Measurements from ENCODE around the gene OTOP1.
A peak's percentile ranks its signal among the peaks of the same experiment; 100 is the strongest.
"Not testable (repeated sequence)": the region's sequence is repeated elsewhere in the genome, so short reads cannot be mapped to it uniquely, and the experiment has no call there.

The OTOP1 gene

DNA sequence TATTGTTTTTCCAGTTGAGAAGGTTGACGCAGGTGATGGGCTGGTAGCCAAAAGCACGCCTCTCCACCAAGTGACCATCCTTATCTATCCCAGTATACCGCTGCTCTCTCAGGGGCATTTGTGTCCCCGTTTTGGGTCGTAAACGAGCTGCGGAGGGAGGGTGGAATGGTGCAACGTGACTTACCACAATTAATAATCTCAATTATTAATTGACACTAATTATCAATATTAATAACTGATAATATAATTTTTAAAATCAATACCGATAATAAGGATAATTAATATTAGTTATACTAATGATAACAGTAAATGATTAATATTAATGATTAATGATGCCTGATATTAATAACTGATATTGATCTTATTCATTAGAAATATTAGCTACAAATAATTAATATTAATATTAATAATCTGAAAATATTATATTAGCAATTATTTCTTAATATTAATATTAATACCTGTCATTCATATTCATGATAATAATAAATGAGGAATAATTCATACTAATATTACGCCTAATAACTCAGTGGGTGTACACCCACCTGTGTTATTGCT, 56.1 kb downstream of the OTOP1 start (continued):
- TF ChIP-seq ZSCAN5A (tag by site-specific recombination; IDR thresholded peaks at IDR 0.05) (no peak), ZBTB7A (tag by site-specific recombination; IDR thresholded peaks at IDR 0.05; ENCODE audit: low read depth) (no peak)

DNA sequence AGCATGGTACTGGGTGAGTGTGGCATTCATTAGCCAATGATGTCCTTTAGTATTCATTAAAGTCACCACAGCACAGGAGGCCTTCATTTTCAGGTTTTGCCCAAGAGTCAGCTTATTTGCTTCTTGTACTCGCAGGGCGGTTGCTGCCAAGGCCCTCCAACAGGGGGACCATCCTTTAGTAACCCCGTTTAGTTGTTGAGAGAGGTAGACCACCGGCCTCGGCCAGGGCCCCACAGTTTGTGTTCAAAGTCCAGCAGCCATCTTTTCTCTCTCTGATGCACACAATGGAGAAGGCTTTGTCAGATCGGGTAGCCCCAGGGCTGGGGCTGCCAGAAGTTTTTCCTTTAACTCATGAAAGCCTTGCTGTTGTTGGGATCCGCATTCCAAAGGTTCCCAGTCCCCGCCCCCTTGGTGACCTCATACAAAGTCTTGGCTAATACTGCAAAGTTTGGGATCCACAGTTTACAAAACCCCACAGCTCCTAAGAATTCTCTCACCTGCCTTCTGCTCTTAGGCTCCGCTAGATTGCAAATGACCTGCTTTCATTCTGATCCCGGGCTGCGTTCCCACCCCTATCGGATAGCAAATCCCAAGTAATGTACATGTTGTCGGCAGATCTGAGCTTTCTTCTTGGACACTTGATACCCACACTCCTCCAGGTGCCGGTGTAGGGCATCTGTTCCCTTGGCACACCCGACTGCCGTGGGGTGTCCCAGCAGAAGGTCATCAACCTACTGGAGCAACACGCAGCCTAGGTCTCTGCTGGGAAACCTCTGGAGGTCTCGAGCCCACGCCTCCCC, 58.5 kb downstream of the OTOP1 start:
- H3K4me1 ChIP-seq (ENCODE audit: control insufficient read depth, insufficient read depth, low read length); H3K9me3 ChIP-seq (ENCODE audit: control insufficient read depth, insufficient read depth, low read depth, low read length); POLR2A ChIA-PET; H3K27ac ChIP-seq (ENCODE audit: extremely low read depth, low read depth, low read length); H3K4me3 ChIP-seq (ENCODE audit: low read depth, low read length); H3K36me3 ChIP-seq (ENCODE audit: control insufficient read depth in 2 of 2, insufficient read depth in 1 of 2, low read length in 2 of 2): not testable (repeated sequence)
- CTCF ChIA-PET, result interaction anchor here (0.7 kb wide), 1 partner anchor 14 kb away, joined by 3 read pairs; no protein-coding TSS in a partner anchor

DNA sequence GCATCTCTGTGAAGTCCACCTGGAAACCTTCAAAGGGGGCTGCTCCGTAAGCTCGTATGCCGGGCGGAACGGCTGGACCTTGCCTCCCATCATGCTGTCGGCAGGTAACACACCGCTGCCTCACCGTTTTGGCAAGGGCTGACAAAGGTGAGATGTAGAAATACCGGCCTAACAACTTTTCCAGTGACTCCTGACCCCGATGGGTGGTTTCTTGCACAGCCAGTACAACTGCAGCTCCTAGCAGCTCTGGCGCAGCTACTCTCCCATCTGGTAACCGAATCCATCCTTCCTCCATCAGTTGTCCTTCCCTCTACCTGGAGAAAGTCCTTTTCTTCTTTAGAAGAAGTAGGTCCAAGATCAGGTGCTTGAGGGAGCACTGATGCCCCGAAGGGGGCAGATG, 59.7 kb downstream of the OTOP1 start:
- POLR2A ChIA-PET, CTCF ChIA-PET: not testable (repeated sequence)

DNA sequence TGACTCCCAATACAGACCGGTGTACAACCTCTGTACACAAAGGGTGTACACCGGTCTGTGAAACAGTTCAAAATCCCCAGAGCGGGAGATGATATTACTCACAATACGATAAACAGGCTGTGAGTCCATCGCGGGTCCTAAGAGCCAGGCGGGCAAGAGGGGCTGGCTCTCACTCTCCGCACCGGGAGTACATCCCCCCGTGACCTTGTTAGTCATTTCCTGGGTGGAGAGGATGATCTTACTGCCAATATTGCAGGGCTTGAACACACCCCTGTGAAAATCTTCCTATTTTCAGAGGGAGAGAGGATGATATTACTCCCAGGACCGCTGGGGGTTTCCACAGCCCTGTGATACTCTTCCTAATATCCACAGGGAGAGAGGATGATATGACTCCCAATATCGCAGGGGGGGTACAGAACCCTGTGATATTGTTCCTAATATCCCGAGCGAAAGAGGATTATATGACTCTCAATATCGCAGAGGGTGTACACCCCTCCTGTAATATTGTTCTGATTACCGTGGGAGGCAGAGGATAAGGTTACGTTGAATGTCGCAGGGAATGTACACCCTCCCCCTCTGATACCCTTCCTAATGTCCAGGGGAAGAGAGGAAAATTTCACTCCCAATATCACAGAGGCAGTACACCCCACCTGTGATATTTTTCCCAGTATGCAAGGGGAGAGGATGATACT, 60.9 kb downstream of the OTOP1 start:
- H3K4me1 ChIP-seq (ENCODE audit: control insufficient read depth, insufficient read depth, low read length); H3K27ac ChIP-seq (ENCODE audit: extremely low read depth, low read depth, low read length); H3K9me3 ChIP-seq (ENCODE audit: control insufficient read depth, insufficient read depth, low read depth, low read length); POLR2A ChIA-PET; H3K36me3 ChIP-seq (ENCODE audit: control insufficient read depth in 2 of 2, insufficient read depth in 1 of 2, low read length in 2 of 2); H3K4me3 ChIP-seq (ENCODE audit: low read depth, low read length); CTCF ChIA-PET: not testable (repeated sequence)
- peak; percentile 11; the same call in 1 of the 2 replicates for TF ChIP-seq GLIS1 (tag by site-specific recombination; IDR thresholded peaks at IDR 0.05)
- TF ChIP-seq, protein P1, sequence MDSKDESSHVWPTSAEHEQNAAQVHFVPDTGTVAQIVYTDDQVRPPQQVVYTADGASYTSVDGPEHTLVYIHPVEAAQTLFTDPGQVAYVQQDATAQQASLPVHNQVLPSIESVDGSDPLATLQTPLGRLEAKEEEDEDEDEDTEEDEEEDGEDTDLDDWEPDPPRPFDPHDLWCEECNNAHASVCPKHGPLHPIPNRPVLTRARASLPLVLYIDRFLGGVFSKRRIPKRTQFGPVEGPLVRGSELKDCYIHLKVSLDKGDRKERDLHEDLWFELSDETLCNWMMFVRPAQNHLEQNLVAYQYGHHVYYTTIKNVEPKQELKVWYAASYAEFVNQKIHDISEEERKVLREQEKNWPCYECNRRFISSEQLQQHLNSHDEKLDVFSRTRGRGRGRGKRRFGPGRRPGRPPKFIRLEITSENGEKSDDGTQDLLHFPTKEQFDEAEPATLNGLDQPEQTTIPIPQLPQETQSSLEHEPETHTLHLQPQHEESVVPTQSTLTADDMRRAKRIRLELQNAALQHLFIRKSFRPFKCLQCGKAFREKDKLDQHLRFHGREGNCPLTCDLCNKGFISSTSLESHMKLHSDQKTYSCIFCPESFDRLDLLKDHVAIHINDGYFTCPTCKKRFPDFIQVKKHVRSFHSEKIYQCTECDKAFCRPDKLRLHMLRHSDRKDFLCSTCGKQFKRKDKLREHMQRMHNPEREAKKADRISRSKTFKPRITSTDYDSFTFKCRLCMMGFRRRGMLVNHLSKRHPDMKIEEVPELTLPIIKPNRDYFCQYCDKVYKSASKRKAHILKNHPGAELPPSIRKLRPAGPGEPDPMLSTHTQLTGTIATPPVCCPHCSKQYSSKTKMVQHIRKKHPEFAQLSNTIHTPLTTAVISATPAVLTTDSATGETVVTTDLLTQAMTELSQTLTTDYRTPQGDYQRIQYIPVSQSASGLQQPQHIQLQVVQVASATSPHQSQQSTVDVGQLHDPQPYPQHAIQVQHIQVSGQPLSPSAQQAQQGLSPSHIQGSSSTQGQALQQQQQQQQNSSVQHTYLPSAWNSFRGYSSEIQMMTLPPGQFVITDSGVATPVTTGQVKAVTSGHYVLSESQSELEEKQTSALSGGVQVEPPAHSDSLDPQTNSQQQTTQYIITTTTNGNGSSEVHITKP (tag by site-specific recombination; IDR thresholded peaks at IDR 0.05), result peak; percentile 94

More for the DNA sequence above, 59.7 kb downstream of the OTOP1 start:
- not testable (repeated sequence) for H3K4me3 ChIP-seq (ENCODE audit: low read depth, low read length); H3K4me1 ChIP-seq (ENCODE audit: control insufficient read depth, insufficient read depth, low read length); H3K27ac ChIP-seq (ENCODE audit: extremely low read depth, low read depth, low read length); H3K36me3 ChIP-seq (ENCODE audit: control insufficient read depth in 2 of 2, insufficient read depth in 1 of 2, low read length in 2 of 2); H3K9me3 ChIP-seq (ENCODE audit: control insufficient read depth, insufficient read depth, low read depth, low read length)

DNA sequence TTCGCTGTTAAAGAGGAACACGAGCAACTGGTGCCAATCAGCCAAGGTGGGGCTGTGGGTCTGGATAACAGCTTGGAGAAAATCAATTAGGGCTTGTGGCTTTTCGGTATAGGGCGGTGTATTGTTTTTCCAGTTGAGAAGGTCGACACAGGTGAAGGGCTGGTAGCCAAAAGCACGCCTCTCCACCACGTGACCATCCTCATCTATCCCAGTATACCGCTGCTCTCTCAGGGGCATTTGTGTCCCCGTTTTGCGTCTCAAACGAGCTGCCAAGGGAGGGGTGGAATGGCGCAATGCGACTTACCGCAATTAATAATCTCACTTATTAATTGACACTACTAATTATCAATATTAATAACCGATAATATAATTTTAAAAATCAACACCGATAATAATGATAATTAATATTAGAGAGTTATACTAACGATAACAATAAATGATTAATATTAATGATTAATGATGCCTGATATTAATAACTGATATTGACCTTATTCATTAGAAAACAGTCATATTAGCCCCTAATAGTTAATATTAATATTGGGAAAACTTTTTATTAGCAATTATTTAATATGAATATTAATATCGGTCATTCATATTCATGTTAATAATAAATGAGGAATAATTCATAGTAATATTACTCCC, 62.1 kb downstream of the OTOP1 start:
- H3K27ac ChIP-seq (ENCODE audit: extremely low read depth, low read depth, low read length); H3K9me3 ChIP-seq (ENCODE audit: control insufficient read depth, insufficient read depth, low read depth, low read length); H3K4me1 ChIP-seq (ENCODE audit: control insufficient read depth, insufficient read depth, low read length); H3K4me3 ChIP-seq (ENCODE audit: low read depth, low read length); H3K36me3 ChIP-seq (ENCODE audit: control insufficient read depth in 2 of 2, insufficient read depth in 1 of 2, low read length in 2 of 2); POLR2A ChIA-PET: not testable (repeated sequence)
- CTCF ChIA-PET, result interaction anchor here (1.1 kb wide), 1 partner anchor 18 kb away, joined by 3 read pairs; no protein-coding TSS in a partner anchor

- POLR2A ChIA-PET; H3K4me3 ChIP-seq (ENCODE audit: low read depth, low read length); H3K27ac ChIP-seq (ENCODE audit: extremely low read depth, low read depth, low read length); H3K9me3 ChIP-seq (ENCODE audit: control insufficient read depth, insufficient read depth, low read depth, low read length); H3K4me1 ChIP-seq (ENCODE audit: control insufficient read depth, insufficient read depth, low read length); H3K36me3 ChIP-seq (ENCODE audit: control insufficient read depth in 2 of 2, insufficient read depth in 1 of 2, low read length in 2 of 2); CTCF ChIA-PET: not testable (repeated sequence)
Observed at GRCh38 chr4:4162186-4162585, 64.5 kb downstream of the OTOP1 start.

GRCh38 chr4:4160956-4161665, 65.6 kb downstream of the OTOP1 start:
- H3K4me3 ChIP-seq (ENCODE audit: low read depth, low read length); CTCF ChIA-PET; H3K36me3 ChIP-seq (ENCODE audit: control insufficient read depth in 2 of 2, insufficient read depth in 1 of 2, low read length in 2 of 2); H3K9me3 ChIP-seq (ENCODE audit: control insufficient read depth, insufficient read depth, low read depth, low read length); POLR2A ChIA-PET; H3K27ac ChIP-seq (ENCODE audit: extremely low read depth, low read depth, low read length); H3K4me1 ChIP-seq (ENCODE audit: control insufficient read depth, insufficient read depth, low read length): not testable (repeated sequence)

GRCh38 chr4:4145622-4146021, 81.1 kb downstream of the OTOP1 start:
- H3K36me3 ChIP-seq (ENCODE audit: control insufficient read depth in 2 of 2, insufficient read depth in 1 of 2, low read length in 2 of 2); H3K9me3 ChIP-seq (ENCODE audit: control insufficient read depth, insufficient read depth, low read depth, low read length); CTCF ChIA-PET; H3K27ac ChIP-seq (ENCODE audit: extremely low read depth, low read depth, low read length); H3K4me3 ChIP-seq (ENCODE audit: low read depth, low read length); H3K4me1 ChIP-seq (ENCODE audit: control insufficient read depth, insufficient read depth, low read length); POLR2A ChIA-PET: not testable (repeated sequence)

Measured in HEK293 (cell line).